GM12801 (cell line): ENCODE measurements around the gene PTTG1IP2.

Experiments used
- TF ChIP-seq, protein P1 (sequence below): IDR thresholded peaks from one replicate; pipeline ENCODE4 v1.5.1; 2011; ENCODE audit warnings: control low read depth; ENCODE audit not compliant: insufficient read length; ENCODE audit errors: extremely low read depth

PTTG1IP2 gene

DNA sequence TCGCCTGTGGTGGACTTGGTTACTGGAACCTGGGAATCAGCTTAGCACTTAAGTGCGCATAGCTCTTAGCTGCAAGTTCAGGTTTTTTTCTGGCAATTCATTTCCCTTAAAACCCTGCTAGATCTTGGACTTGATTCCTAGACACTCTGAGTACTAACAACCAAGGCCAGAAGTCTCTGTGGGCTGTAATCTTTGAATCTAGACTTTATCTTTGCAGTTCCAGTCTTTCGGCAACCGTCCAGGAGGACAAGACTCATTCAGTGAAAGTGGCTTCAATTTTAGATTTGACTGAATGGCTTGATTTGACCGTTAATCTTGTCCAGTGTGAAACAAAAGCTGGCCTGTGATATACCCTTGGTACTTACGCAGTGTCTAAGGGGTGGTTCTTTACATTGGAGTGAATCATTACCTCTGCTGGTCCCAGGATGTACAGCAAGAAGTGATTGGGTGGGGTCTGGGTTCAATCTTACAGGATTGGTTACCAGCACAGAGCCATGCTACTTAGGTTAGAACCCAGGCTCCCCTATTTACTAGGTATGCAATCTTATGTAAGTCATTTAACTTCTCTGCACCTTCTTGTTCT, 16.4 kb downstream of the PTTG1IP2 start:
- TF ChIP-seq, protein P1, sequence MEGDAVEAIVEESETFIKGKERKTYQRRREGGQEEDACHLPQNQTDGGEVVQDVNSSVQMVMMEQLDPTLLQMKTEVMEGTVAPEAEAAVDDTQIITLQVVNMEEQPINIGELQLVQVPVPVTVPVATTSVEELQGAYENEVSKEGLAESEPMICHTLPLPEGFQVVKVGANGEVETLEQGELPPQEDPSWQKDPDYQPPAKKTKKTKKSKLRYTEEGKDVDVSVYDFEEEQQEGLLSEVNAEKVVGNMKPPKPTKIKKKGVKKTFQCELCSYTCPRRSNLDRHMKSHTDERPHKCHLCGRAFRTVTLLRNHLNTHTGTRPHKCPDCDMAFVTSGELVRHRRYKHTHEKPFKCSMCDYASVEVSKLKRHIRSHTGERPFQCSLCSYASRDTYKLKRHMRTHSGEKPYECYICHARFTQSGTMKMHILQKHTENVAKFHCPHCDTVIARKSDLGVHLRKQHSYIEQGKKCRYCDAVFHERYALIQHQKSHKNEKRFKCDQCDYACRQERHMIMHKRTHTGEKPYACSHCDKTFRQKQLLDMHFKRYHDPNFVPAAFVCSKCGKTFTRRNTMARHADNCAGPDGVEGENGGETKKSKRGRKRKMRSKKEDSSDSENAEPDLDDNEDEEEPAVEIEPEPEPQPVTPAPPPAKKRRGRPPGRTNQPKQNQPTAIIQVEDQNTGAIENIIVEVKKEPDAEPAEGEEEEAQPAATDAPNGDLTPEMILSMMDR, result no peak

DNA sequence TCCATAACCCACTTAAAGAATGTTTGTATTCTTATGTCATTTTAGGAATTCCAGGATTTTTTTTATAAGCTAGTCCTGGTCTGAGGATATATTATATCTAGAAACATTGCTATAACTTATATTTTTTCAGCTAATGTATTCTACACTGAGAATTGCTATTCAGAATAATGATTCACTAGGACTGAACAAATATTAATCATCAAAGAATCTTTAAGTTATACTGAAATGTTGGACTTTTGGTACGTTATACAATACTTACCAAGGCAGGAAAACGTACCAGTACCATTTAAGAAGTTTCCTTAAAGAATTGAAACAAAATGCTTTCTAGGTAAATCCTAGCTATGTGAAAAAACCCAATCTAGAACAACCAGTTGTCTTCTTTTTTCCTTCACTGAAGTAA, 18.4 kb downstream of the PTTG1IP2 start:
- TF ChIP-seq, protein P1, result no peak

DNA sequence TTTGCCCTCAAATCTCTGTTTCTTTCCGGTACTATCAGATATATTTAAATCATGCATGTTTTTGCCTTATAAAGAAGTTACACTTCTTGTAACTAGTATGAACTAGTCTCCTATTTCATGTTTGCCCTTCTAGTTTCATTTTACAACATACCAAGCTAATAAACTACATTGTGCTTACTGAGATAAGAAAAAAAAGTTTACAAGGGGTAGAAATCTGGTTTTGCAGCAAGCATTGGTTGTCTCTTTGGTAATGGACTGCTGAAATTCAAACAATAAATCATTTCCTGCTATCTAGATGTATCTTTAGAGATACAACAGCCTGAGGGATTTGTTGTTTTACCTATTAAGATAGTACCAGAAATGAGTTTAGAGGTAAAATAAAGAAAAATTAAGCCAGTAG, 18.8 kb downstream of the PTTG1IP2 start:
- TF ChIP-seq, protein P1, result no peak

DNA sequence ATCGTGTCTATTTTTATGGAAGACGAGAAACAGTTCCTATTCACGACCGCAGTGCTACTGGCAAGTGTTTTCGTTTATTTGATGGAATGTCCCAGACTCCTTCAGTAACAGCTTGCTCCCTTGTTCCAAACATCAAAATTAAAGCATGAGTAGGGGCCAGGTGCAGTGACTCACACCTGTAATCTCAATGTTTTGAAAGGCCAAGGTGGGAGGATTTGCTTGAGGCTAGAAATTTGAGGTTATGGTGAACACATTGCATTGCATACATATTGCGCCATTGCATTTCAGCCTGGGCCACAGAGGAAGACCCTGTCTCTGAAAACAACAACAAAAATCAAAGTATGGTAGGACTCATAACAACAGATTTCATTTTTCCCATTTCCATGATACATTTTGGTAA, 22.8 kb downstream of the PTTG1IP2 start:
- TF ChIP-seq, protein P1, result no peak

DNA sequence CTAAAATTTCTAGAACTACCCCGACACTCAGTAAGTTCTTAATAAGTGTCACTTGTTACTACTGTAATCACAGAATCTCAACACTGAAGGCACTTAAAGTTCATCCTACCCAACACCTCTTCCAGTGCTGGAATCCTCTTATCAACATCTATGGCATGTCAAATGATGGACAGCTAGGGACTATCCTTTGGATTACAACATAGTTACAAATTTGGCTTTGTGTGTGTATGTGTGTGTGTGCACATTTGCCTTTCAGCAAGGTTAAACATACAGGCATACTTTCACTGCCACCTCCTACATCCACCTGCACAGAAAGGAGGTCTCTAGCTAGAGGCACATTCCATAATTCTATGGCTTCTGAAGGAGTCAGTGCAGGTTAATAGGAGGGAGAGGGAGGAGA, 25.8 kb downstream of the PTTG1IP2 start:
- TF ChIP-seq, protein P1, result no peak

DNA sequence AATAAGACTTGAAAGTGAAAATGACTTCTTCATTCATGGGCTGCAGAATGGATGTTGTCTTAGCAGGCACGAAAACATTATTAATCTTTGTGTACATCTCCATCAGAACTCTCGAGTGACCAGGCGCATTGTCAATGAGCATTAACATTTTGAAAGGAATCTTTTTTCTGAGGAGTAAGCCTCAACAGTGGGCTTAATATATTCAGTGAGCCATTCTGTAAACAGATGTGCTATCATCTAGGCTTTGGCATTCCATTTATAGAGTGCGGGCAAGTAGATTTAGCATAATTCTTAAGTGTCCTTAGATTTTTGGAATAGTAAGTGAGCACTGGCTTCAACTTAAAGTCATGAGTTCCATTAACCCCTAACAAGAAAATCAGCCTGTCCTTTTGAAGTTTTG, 33.1 kb downstream of the PTTG1IP2 start:
- TF ChIP-seq, protein P1, result no peak

DNA sequence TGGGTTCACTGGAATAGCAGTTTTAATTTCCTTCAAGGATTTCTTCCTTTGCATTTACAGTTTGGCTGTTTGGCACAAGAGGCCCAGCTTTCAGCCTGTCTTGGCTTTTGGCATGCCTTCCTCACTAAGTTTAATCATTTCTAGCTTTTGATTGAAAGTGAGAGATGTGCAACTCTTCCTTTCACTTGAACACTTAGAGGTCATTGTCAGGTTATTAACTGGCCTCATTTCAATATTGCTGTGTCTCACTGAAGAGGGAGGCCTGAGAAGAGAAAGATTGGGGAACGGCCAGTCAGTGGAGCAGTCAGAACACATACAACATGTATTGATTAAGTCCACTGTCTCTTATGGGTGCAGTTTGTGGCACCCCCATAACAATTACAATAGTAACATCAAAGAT, 33.9 kb downstream of the PTTG1IP2 start:
- TF ChIP-seq, protein P1, result no peak
